Stimulated activated naive B cell treated with anti-CD40 and anti-IgM and Interleukin-4, amounts not matched to agents 10 μg/mL and 1 μg/mL and 100 μg/mL, for 72 hours (primary cell): ENCODE results near the gene NEGR1.

Experiments used
- ATAC-seq, 2 donors: fragments of 150-1000 bp; cut with Tn5 transposase; replicated peaks; 2 replicates each; pipeline ENCODE4 v1.10.0; 2021; ENCODE audit warnings: moderate library complexity in 1 of 2
- DNase-seq: peaks from one replicate; pipeline ENCODE4 v3.0.0; 2021
- H3K27ac Mint-ChIP-seq: one replicate; pipeline ENCODE4 v1.8.0; 2022; ENCODE audit warnings: mild to moderate bottlenecking, mixed read lengths
- H3K27me3 Mint-ChIP-seq, 2 donors: one replicate each; pipeline ENCODE4 v1.8.0; 2022; ENCODE audit warnings: mixed read lengths in 2 of 2
- H3K36me3 Mint-ChIP-seq, 2 donors: one replicate each; pipeline ENCODE4 v1.8.0; 2022; ENCODE audit warnings: mixed read lengths in 2 of 2, mild to moderate bottlenecking in 1 of 2
- H3K4me1 Mint-ChIP-seq, 2 donors: one replicate each; pipeline ENCODE4 v1.8.0; 2022; ENCODE audit warnings: mixed read lengths in 2 of 2, mild to moderate bottlenecking in 1 of 2
- H3K4me3 Mint-ChIP-seq, 2 donors: one replicate each; pipeline ENCODE4 v1.8.0; 2022; ENCODE audit warnings: mild to moderate bottlenecking in 2 of 2, mixed read lengths in 2 of 2, moderate library complexity in 1 of 2
- H3K9me3 Mint-ChIP-seq, 2 donors: one replicate each; pipeline ENCODE4 v1.8.0; 2022; ENCODE audit warnings: mixed read lengths in 2 of 2, mild to moderate bottlenecking in 1 of 2

NEGR1 gene

GRCh38 chr1:71784241-71784640, 498.1 kb downstream of the NEGR1 start:
- Mint-ChIP-seq H3K27me3 (no peaks in the 10 kb centered on the region), H3K4me1 (peaks cover 0 to 2% of the 10 kb centered on the region in 2 donors), H3K4me3 (no peak overlapping the region), H3K9me3 (no peaks in the 10 kb centered on the region), H3K27ac (no peak overlapping the region), H3K36me3 (no peaks in the 10 kb centered on the region)
- no peak for DNase-seq
- ATAC-seq, result no peak

DNA sequence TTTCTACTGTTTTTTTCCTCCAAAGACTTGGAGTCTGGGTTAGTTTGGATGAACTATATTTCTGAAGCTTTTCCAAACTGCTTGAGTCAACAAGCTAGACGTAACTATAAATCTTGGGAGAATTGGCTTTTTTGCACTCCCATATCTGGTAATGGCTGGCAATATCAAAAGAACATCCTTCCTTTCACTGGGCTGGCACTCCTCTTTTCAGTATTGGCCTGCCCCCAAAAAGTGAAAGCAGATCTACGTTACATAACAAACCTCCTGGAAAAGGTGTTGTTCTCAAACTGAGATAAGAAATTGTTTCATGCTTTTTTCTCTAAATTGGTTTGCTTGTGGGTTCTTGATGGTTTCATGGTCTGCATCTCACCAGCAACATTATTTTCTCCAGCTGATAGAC, 499.3 kb downstream of the NEGR1 start:
- H3K4me3 Mint-ChIP-seq, result no peak overlapping the region
- no peaks in the 10 kb centered on the region for H3K36me3 Mint-ChIP-seq
- H3K27me3 Mint-ChIP-seq, result no peaks in the 10 kb centered on the region
- no peak overlapping the region for H3K27ac Mint-ChIP-seq
- no peaks in the 10 kb centered on the region for H3K9me3 Mint-ChIP-seq
- ATAC-seq (no peak), DNase-seq (no peak)
- H3K4me1 Mint-ChIP-seq, result peaks cover 0 to 2% of the 10 kb centered on the region in 2 donors

DNA sequence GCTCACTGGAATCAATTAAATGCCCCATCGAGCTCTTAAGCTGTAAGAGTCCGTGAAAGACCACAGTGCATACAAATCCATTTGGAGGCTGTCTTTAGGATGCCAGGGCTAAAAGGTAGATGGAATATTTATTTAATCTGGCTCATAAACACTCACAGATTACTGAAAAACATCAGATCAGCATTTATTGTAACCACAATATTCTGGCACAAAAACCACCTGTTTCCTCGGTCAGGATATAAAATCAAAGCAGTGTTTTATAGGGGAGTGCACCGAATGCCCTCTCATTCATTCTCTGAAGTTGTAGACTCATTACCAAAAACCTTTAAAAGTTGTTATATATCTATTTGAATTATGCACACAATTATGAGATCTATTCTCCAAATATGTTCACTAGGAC, 500.9 kb downstream of the NEGR1 start:
- no peak for ATAC-seq
- no peak overlapping the region for H3K4me3 Mint-ChIP-seq
- peaks cover 0 to 2% of the 10 kb centered on the region in 2 donors for H3K4me1 Mint-ChIP-seq
- H3K9me3 Mint-ChIP-seq, result no peaks in the 10 kb centered on the region
- DNase-seq, result no peak
- no peaks in the 10 kb centered on the region for H3K36me3 Mint-ChIP-seq
- no peak overlapping the region for H3K27ac Mint-ChIP-seq
- H3K27me3 Mint-ChIP-seq, result no peaks in the 10 kb centered on the region

DNA sequence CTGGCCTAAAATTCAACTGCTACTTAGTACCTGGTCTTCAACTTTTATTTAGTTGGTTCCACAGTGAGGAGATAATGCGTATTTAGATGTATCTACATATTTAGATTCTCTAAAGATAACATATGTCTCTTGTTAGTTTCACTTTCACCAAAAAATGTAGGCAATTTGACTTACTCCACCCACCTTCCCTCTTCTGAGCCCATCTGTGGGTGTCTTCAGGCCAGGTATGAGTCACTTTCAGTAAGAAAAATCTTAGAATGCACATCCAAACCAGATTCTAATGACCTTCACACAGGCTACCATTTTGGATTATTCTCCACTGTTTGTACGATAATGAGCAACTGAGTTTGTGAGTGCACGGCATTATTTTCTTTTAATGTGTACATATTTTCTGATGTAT, 501.7 kb downstream of the NEGR1 start:
- H3K27me3 Mint-ChIP-seq, result no peaks in the 10 kb centered on the region
- DNase-seq, result no peak
- no peaks in the 10 kb centered on the region for H3K9me3 Mint-ChIP-seq
- no peaks in the 10 kb centered on the region for H3K36me3 Mint-ChIP-seq
- ATAC-seq, result peak; percentile 72 to 75
- no peak overlapping the region for H3K4me3 Mint-ChIP-seq
- peaks cover 0 to 2% of the 10 kb centered on the region in 2 donors for H3K4me1 Mint-ChIP-seq
- no peak overlapping the region for H3K27ac Mint-ChIP-seq

DNA sequence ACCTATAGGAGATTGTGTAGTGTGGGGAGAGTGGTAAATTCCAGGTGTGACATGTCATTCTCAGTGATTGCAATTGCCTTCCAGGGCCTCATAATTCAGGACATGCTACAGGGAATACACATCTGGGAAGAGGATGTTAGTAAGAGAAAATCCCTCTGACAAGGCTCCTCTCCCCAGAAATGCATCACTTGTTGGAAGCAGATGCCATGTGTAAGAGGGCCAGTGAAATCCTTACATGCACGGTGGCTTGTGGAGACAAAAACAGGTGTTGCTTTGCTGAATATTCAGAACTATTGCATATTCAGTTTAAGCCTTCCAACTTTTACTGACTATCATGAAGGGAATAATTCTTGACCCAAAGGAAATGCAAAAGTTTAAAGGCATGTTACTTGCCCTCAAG, 503.4 kb downstream of the NEGR1 start:
- no peaks in the 10 kb centered on the region for H3K9me3 Mint-ChIP-seq
- no peak overlapping the region for H3K4me3 Mint-ChIP-seq
- no peak overlapping the region for H3K27ac Mint-ChIP-seq
- no peaks in the 10 kb centered on the region for H3K36me3 Mint-ChIP-seq
- ATAC-seq, result no peak
- H3K27me3 Mint-ChIP-seq, result no peaks in the 10 kb centered on the region
- no peak for DNase-seq
- H3K4me1 Mint-ChIP-seq, result peaks cover 0 to 2% of the 10 kb centered on the region in 2 donors

GRCh38 chr1:71777094-71777493, 505.2 kb downstream of the NEGR1 start:
- H3K9me3 Mint-ChIP-seq, result no peaks in the 10 kb centered on the region
- H3K27ac Mint-ChIP-seq, result no peak overlapping the region
- peaks cover 0 to 2% of the 10 kb centered on the region in 2 donors for H3K4me1 Mint-ChIP-seq
- H3K4me3 Mint-ChIP-seq, result no peak overlapping the region
- ATAC-seq (no peak), DNase-seq (no peak)
- H3K27me3 Mint-ChIP-seq, result no peaks in the 10 kb centered on the region
- H3K36me3 Mint-ChIP-seq, result no peaks in the 10 kb centered on the region

GRCh38 chr1:71774705-71775104, 507.6 kb downstream of the NEGR1 start:
- DNase-seq (no peak), ATAC-seq (no peak)
- no peaks in the 10 kb centered on the region for H3K27me3 Mint-ChIP-seq
- no peaks in the 10 kb centered on the region for H3K4me1 Mint-ChIP-seq
- H3K27ac Mint-ChIP-seq, result no peak overlapping the region
- no peak overlapping the region for H3K4me3 Mint-ChIP-seq
- no peaks in the 10 kb centered on the region for H3K36me3 Mint-ChIP-seq
- peaks cover 0 to 2% of the 10 kb centered on the region in 2 donors for H3K9me3 Mint-ChIP-seq

- Mint-ChIP-seq H3K27ac (no peak overlapping the region), H3K27me3 (no peaks in the 10 kb centered on the region), H3K36me3 (no peaks in the 10 kb centered on the region), H3K4me1 (no peaks in the 10 kb centered on the region), H3K4me3 (no peak overlapping the region), H3K9me3 (peaks cover 0 to 8% of the 10 kb centered on the region in 2 donors)
- DNase-seq (no peak), ATAC-seq (no peak)
Observed at GRCh38 chr1:71770121-71770520, 512.2 kb downstream of the NEGR1 start.

GRCh38 chr1:71766748-71767147, 515.6 kb downstream of the NEGR1 start:
- Mint-ChIP-seq H3K36me3 (no peaks in the 10 kb centered on the region), H3K4me3 (no peak overlapping the region), H3K4me1 (no peaks in the 10 kb centered on the region), H3K27me3 (no peaks in the 10 kb centered on the region), H3K9me3 (peaks cover 0 to 8% of the 10 kb centered on the region in 2 donors), H3K27ac (no peak overlapping the region)
- DNase-seq, result no peak
- no peak for ATAC-seq

DNA sequence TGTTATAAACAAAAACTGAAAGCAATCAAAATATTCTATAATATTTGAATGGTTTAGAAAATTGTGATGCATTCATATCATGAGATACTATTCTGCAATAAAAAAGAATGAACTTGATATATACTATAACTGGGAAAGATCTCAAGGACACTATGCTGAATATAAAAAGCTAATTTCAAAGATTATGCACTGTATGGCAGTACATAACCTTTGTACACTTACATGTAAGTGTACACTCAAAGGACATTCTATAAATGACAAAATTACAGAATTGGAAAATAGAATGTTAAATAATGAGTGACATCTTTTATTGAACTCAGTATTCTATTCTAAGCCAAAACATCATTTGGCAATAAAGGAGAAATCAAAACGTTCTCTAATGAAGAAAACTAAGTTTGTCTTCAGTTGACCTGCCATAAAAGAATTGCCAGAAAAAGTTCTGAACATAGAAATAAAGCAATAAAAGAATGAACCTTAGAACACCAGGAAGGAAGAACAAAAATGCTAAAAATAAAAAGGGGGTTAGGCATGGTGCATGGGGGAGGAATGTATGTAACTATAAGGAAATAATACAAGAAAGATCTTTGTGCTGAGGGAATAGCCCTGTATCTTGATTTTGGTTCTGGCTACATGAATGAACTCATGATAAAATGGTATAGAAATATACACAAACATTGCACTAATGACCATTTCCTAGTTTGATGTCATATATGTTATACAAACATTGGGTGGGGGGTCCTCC, 519.7 kb downstream of the NEGR1 start:
- Mint-ChIP-seq H3K9me3 (no peaks in the 10 kb centered on the region), H3K27me3 (no peaks in the 10 kb centered on the region), H3K27ac (no peak overlapping the region), H3K4me1 (no peaks in the 10 kb centered on the region), H3K4me3 (no peak overlapping the region), H3K36me3 (no peaks in the 10 kb centered on the region)
- ATAC-seq (no peak), DNase-seq (no peak)

DNA sequence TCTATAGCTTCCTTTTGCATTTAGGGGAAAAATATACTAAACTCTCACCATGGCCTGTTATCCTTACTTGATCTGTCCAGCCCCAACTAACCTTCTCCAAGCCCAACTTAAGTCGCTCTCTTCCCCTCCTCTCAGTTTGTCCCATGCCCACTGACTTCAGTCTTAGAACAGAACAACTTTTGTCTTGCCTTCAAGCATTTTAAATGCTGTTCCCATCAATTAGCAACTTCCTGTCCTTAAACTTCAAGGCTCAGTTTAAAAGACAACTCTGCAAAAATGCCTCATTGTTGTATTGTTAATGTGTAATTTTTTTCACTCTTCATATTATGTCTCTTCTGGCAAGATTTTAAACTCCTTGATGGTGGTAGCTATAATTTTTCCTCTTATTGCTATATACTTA, 526.9 kb downstream of the NEGR1 start:
- Mint-ChIP-seq H3K4me3 (no peak overlapping the region), H3K9me3 (peaks cover 0 to under 1% of the 10 kb centered on the region in 2 donors), H3K4me1 (no peaks in the 10 kb centered on the region), H3K27me3 (no peaks in the 10 kb centered on the region), H3K27ac (no peak overlapping the region), H3K36me3 (no peaks in the 10 kb centered on the region)
- ATAC-seq (no peak), DNase-seq (no peak)

DNA sequence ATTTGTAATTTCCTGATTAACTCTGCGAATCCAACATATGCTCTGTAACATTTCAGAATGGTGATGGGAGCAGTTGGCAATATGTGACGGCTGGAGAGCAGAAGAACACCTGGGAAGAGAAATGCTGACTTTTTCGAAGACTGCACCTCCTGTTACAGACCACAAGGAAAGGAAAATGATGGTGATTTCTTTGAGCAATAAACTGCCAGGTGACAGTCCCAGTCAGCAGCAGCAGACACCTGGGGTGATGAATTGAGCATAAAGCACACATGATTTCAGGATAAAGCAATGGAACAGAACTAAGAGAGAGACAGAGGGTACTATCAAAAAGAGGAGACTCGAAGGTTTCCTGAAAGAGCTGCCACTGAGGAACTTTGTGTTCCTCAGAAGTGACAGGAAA, 528.6 kb downstream of the NEGR1 start:
- H3K9me3 Mint-ChIP-seq, result peaks cover 3 to 4% of the 10 kb centered on the region in 2 donors
- H3K27ac Mint-ChIP-seq, result no peak overlapping the region
- no peak overlapping the region for H3K4me3 Mint-ChIP-seq

GRCh38 chr1:71745326-71745725, 537.0 kb downstream of the NEGR1 start:
- Mint-ChIP-seq H3K9me3 (peaks cover 2 to 3% of the 10 kb centered on the region in 2 donors), H3K27me3 (no peaks in the 10 kb centered on the region), H3K27ac (no peak overlapping the region), H3K4me3 (no peak overlapping the region), H3K4me1 (no peaks in the 10 kb centered on the region), H3K36me3 (no peaks in the 10 kb centered on the region)
- ATAC-seq, result no peak
- no peak for DNase-seq

More for the DNA sequence above, 528.6 kb downstream of the NEGR1 start:
- DNase-seq (no peak), ATAC-seq (no peak)
- Mint-ChIP-seq H3K4me1 (no peaks in the 10 kb centered on the region), H3K27me3 (no peaks in the 10 kb centered on the region), H3K36me3 (no peaks in the 10 kb centered on the region)

GRCh38 chr1:71743862-71744261, 538.5 kb downstream of the NEGR1 start:
- ATAC-seq (no peak), DNase-seq (no peak)
- peaks cover 0 to 2% of the 10 kb centered on the region in 2 donors for H3K9me3 Mint-ChIP-seq
- H3K4me3 Mint-ChIP-seq, result no peak overlapping the region
- H3K27me3 Mint-ChIP-seq, result no peaks in the 10 kb centered on the region
- H3K36me3 Mint-ChIP-seq, result no peaks in the 10 kb centered on the region
- H3K27ac Mint-ChIP-seq, result no peak overlapping the region
- no peaks in the 10 kb centered on the region for H3K4me1 Mint-ChIP-seq

DNA sequence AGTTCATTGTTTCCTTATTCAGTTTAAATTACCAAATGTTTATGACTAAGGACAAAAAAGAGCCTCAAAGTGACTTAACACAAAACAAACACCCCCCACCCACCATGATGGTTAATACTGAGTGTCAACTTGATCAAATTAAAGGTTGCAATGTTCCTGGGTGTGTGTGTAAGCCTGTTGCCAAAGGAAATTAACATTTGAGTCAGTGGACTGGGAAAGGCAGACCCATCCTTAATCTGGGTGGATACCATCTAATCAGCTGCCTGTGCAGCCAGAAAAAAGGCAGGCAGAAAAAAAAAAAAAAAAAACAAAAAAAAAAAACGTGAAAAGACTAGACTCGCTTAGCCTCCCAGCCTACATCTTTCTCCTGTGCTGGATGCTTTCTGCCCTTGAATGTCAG, 543.4 kb downstream of the NEGR1 start:
- Mint-ChIP-seq H3K36me3 (no peaks in the 10 kb centered on the region), H3K27ac (no peak overlapping the region), H3K4me1 (no peaks in the 10 kb centered on the region), H3K9me3 (peaks cover 0 to 2% of the 10 kb centered on the region in 2 donors), H3K27me3 (no peaks in the 10 kb centered on the region), H3K4me3 (no peak overlapping the region)
- DNase-seq, result no peak
- ATAC-seq, result no peak
